Mesendoderm (in vitro differentiated cells): ENCODE results near the gene RSPO3.
A peak's percentile ranks its signal among the peaks of the same experiment; 100 is the strongest.

ENCODE experiments used
- DNase-seq: peaks from one replicate; pipeline ENCODE4 v3.0.0; 2013
- H2AK5ac ChIP-seq: 2 replicates; pipeline ENCODE4 v1.6.1; 2013; ENCODE audit warnings: low read length, inconsistent platforms
- H2BK120ac ChIP-seq: 2 replicates; pipeline ENCODE4 v1.6.1; 2013; ENCODE audit warnings: low read depth, mild to moderate bottlenecking, low read length, moderate library complexity, mixed read lengths
- H2BK15ac ChIP-seq: replicated peaks from 2 replicates; pipeline ENCODE4 v1.6.1; 2013; ENCODE audit warnings: low read depth, mild to moderate bottlenecking, moderate library complexity
- H2BK5ac ChIP-seq: 2 replicates; pipeline ENCODE4 v1.6.1; 2013; ENCODE audit warnings: low read length, inconsistent platforms
- H3K18ac ChIP-seq: 2 replicates; pipeline ENCODE4 v1.6.1; 2013; ENCODE audit warnings: mild to moderate bottlenecking, low read length, mixed read lengths
- H3K23ac ChIP-seq: one replicate; pipeline ENCODE4 v1.6.1; 2013; ENCODE audit warnings: low read length
- H3K27ac ChIP-seq: 2 replicates; pipeline ENCODE4 v1.5.1; 2013; ENCODE audit warnings: low read depth, mild to moderate bottlenecking, inconsistent platforms, low read length, moderate library complexity
- H3K27me3 ChIP-seq: 2 replicates; pipeline ENCODE4 v1.6.1; 2013; ENCODE audit warnings: low read length, control low read depth, mild to moderate bottlenecking, inconsistent platforms; ENCODE audit not compliant: insufficient read depth, poor library complexity
- H3K36me3 ChIP-seq: 2 replicates; pipeline ENCODE4 v1.6.1; 2013; ENCODE audit warnings: low read length, inconsistent platforms; ENCODE audit not compliant: control insufficient read depth, insufficient read depth
- H3K4ac ChIP-seq: one replicate; pipeline ENCODE4 v1.6.1; 2013; ENCODE audit warnings: low read depth, mild to moderate bottlenecking, low read length, moderate library complexity
- H3K4me1 ChIP-seq: 2 replicates; pipeline ENCODE4 v1.6.1; 2013; ENCODE audit warnings: low read depth, low read length, inconsistent platforms; ENCODE audit not compliant: control insufficient read depth
- H3K4me2 ChIP-seq: 2 replicates; pipeline ENCODE4 v1.6.1; 2013; ENCODE audit warnings: low read length
- H3K4me3 ChIP-seq: 2 replicates; pipeline ENCODE4 v1.5.1; 2013; ENCODE audit warnings: mild to moderate bottlenecking, low read length
- H3K56ac ChIP-seq: one replicate; pipeline ENCODE4 v1.6.1; 2013; ENCODE audit warnings: low read length
- H3K79me1 ChIP-seq: 2 replicates; pipeline ENCODE4 v1.6.1; 2013; ENCODE audit warnings: low read length, inconsistent platforms
- H3K79me2 ChIP-seq: 2 replicates; pipeline ENCODE4 v1.6.1; 2013; ENCODE audit warnings: mild to moderate bottlenecking, low read length; ENCODE audit not compliant: control insufficient read depth, insufficient read depth
- H3K9ac ChIP-seq: 2 replicates; pipeline ENCODE4 v1.6.1; 2013; ENCODE audit warnings: low read length, inconsistent platforms
- H4K5ac ChIP-seq: one replicate; pipeline ENCODE4 v1.6.1; 2013; ENCODE audit warnings: low read length
- H4K8ac ChIP-seq: one replicate; pipeline ENCODE4 v1.6.1; 2013; ENCODE audit warnings: low read depth, mild to moderate bottlenecking, control low read depth, low read length, moderate library complexity
- WGBS: extraction: QIAGEN DNeasy Blood & Tissue Kit; methylation state at CpG from one replicate; pipeline ENCODE4 v1.1.7; 2013; ENCODE audit warnings: low lambda C conversion rate, missing lambda C conversion rate; ENCODE audit not compliant: insufficient coverage; ENCODE audit errors: extremely low coverage; 5-methylcytosine and 5-hydroxymethylcytosine counted together

Gene RSPO3

DNA sequence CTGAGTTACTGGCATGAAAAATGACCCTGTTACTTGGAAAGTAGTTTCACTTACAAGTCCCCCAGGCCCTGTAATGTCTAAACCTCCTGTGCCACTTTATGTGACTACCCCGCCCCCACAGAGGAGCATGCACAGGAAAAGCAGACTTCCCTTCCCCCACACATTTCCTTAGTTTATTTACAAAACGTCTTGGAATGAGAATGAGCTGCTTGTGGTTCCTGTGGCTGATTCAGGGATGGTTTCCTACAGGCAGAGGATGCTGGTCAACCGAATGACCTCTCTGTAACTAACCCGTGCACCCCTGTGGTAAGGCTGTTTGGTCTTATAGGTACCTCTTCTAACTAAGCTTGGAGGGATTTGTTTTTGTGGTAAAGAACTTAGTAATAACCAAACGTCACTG, 28.5 kb downstream of the RSPO3 start:
- no peak overlapping the region for H3K4me3 ChIP-seq
- no peak overlapping the region for H3K9ac ChIP-seq
- H3K27ac ChIP-seq, result no peak overlapping the region
- no peaks in the 10 kb centered on the region for H3K79me2 ChIP-seq
- H3K56ac ChIP-seq, result no peak overlapping the region
- H4K5ac ChIP-seq, result no peak overlapping the region
- no peak overlapping the region for H2BK15ac ChIP-seq
- no peaks in the 10 kb centered on the region for H3K4me1 ChIP-seq
- H2BK120ac ChIP-seq, result no peak overlapping the region
- peak; percentile 72 for DNase-seq
- no peak overlapping the region for H3K4ac ChIP-seq
- H3K27me3 ChIP-seq, result no peaks in the 10 kb centered on the region
- WGBS, result no CpG with 5 or more reads among the region's 5 CpGs
- H4K8ac ChIP-seq, result no peak overlapping the region
- no peaks in the 10 kb centered on the region for H3K79me1 ChIP-seq
- no peak overlapping the region for H2BK5ac ChIP-seq
- no peaks in the 10 kb centered on the region for H3K36me3 ChIP-seq
- no peak overlapping the region for H2AK5ac ChIP-seq
- no peak overlapping the region for H3K4me2 ChIP-seq
- no peak overlapping the region for H3K18ac ChIP-seq
- no peak overlapping the region for H3K23ac ChIP-seq

DNA sequence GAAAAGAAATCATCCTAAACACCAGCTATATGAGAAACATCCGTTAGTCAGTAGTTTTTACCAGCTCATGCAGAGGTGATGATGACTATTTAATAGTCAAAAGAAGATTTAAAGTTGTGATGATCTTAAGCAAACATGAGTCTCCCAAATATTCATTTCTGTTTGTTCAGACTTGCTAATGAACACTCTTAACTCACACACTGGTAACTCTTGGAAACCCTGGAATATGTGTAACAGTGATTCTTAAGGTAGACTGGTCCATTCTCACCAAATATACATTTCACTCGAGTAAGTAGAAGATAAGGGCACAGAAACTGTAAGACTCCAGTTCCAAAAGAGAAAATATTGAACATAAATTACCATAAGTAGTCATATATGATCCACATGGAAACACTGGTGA, 29.1 kb downstream of the RSPO3 start:
- WGBS, result no CpG with 5 or more reads among the region's 2 CpGs
- Histone ChIP-seq H3K79me1 (no peaks in the 10 kb centered on the region), H2BK120ac (no peak overlapping the region), H2BK5ac (no peak overlapping the region), H3K27me3 (no peaks in the 10 kb centered on the region), H3K23ac (no peak overlapping the region), H3K18ac (no peak overlapping the region), H4K5ac (no peak overlapping the region), H4K8ac (no peak overlapping the region), H3K4me1 (no peaks in the 10 kb centered on the region), H2AK5ac (no peak overlapping the region), H3K4ac (no peak overlapping the region), H2BK15ac (no peak overlapping the region), H3K36me3 (no peaks in the 10 kb centered on the region), H3K56ac (no peak overlapping the region), H3K79me2 (no peaks in the 10 kb centered on the region), H3K4me2 (no peak overlapping the region), H3K27ac (no peak overlapping the region), H3K4me3 (no peak overlapping the region), H3K9ac (no peak overlapping the region)
- DNase-seq, result peak; percentile 6

DNA sequence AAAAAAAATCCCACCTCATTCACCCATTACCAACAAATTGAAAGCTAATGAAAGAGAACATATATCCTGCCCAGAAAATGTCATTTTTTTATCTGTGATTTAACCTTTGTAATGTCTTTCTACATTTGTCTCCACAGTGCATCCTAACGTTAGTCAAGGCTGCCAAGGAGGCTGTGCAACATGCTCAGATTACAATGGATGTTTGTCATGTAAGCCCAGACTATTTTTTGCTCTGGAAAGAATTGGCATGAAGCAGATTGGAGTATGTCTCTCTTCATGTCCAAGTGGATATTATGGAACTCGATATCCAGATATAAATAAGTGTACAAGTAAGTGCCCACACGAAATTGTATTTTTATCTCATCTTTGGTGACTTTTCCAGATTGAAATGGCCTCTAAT, 30.0 kb downstream of the RSPO3 start:
- no peak overlapping the region for H3K56ac ChIP-seq
- H3K79me2 ChIP-seq, result no peaks in the 10 kb centered on the region
- H3K4me2 ChIP-seq, result no peak overlapping the region
- H3K27me3 ChIP-seq, result no peaks in the 10 kb centered on the region
- H3K4me3 ChIP-seq, result no peak overlapping the region
- H2AK5ac ChIP-seq, result no peak overlapping the region
- H3K23ac ChIP-seq, result no peak overlapping the region
- no CpG with 5 or more reads among the region's 3 CpGs for WGBS
- no peak overlapping the region for H4K5ac ChIP-seq
- H3K4ac ChIP-seq, result no peak overlapping the region
- no peak overlapping the region for H4K8ac ChIP-seq
- no peak overlapping the region for H2BK120ac ChIP-seq
- H3K9ac ChIP-seq, result no peak overlapping the region
- no peak overlapping the region for H3K27ac ChIP-seq
- no peaks in the 10 kb centered on the region for H3K4me1 ChIP-seq
- H2BK15ac ChIP-seq, result no peak overlapping the region
- H3K36me3 ChIP-seq, result no peaks in the 10 kb centered on the region
- no peak overlapping the region for H2BK5ac ChIP-seq
- H3K79me1 ChIP-seq, result no peaks in the 10 kb centered on the region
- no peak overlapping the region for H3K18ac ChIP-seq
- DNase-seq, result no peak

DNA sequence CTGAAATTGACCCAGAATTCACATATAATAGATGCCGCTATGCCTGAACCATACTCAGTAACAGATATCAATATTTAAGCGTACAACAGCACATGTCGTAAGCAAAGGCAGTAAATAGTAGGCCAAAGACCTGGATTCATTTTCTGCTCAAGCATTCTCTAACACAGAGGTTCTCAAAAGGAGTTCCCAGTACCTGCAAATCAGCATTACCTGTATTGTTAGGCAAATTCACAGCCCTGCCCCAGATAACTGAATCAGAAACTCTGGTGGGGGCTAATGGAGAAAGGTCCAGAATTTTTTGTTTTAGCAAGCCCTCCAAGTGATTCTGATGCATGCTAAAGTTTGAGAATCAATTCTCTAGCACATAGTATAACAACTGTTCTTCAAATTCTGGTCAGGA, 36.0 kb downstream of the RSPO3 start:
- no peak for DNase-seq
- Histone ChIP-seq H3K79me1 (no peaks in the 10 kb centered on the region), H3K23ac (no peak overlapping the region), H3K79me2 (no peaks in the 10 kb centered on the region), H3K27ac (no peak overlapping the region), H2BK120ac (no peak overlapping the region), H3K4ac (no peak overlapping the region), H3K36me3 (no peaks in the 10 kb centered on the region), H4K5ac (no peak overlapping the region), H3K4me3 (no peak overlapping the region), H3K4me2 (no peak overlapping the region), H3K9ac (no peak overlapping the region), H3K27me3 (no peaks in the 10 kb centered on the region), H3K18ac (no peak overlapping the region), H2BK15ac (no peak overlapping the region), H2AK5ac (no peak overlapping the region), H2BK5ac (no peak overlapping the region), H3K56ac (no peak overlapping the region), H3K4me1 (no peaks in the 10 kb centered on the region), H4K8ac (no peak overlapping the region)
- WGBS, result no CpG with 5 or more reads among the region's 3 CpGs

DNA sequence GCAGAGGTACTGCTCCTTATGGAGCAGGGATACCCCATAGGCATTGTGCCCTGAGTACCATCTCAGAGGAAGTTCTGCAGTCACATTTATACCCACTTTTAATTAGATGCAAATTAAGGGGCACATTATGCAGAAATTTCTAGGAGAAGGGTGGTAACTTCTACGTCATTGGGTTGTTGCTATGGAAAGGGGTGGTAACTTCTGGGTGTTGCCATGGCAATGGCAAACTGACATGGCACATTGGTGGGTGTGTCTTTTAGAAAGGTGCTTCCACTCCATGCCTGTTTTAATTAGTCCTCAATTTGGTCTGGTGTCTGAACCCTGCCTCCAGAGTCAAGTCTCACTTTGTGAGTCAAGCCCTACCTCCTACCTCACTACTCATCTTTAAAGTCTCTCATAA, 42.0 kb downstream of the RSPO3 start:
- WGBS, result no CpG with 5 or more reads among the region's 1 CpG
- no peaks in the 10 kb centered on the region for H3K4me1 ChIP-seq
- H3K79me1 ChIP-seq, result no peaks in the 10 kb centered on the region
- no peak overlapping the region for H4K5ac ChIP-seq
- H3K56ac ChIP-seq, result no peak overlapping the region
- no peak overlapping the region for H4K8ac ChIP-seq
- no peak overlapping the region for H2AK5ac ChIP-seq
- H2BK120ac ChIP-seq, result no peak overlapping the region
- no peak overlapping the region for H3K4me3 ChIP-seq
- H2BK15ac ChIP-seq, result no peak overlapping the region
- H2BK5ac ChIP-seq, result no peak overlapping the region
- H3K18ac ChIP-seq, result no peak overlapping the region
- no peak overlapping the region for H3K4ac ChIP-seq
- no peak overlapping the region for H3K23ac ChIP-seq
- H3K27me3 ChIP-seq, result no peaks in the 10 kb centered on the region
- no peak overlapping the region for H3K27ac ChIP-seq
- peak; percentile 11 for DNase-seq
- H3K9ac ChIP-seq, result no peak overlapping the region
- H3K36me3 ChIP-seq, result no peaks in the 10 kb centered on the region
- no peaks in the 10 kb centered on the region for H3K79me2 ChIP-seq
- no peak overlapping the region for H3K4me2 ChIP-seq

- no peak overlapping the region for H3K9ac ChIP-seq
- no peak overlapping the region for H3K27ac ChIP-seq
- no CpG with 5 or more reads among the region's 3 CpGs for WGBS
- H3K4me1 ChIP-seq, result no peaks in the 10 kb centered on the region
- H3K79me2 ChIP-seq, result no peaks in the 10 kb centered on the region
- no peak overlapping the region for H2BK5ac ChIP-seq
- no peak overlapping the region for H4K8ac ChIP-seq
- H2BK120ac ChIP-seq, result no peak overlapping the region
- H3K23ac ChIP-seq, result no peak overlapping the region
- no peak overlapping the region for H3K56ac ChIP-seq
- no peak overlapping the region for H4K5ac ChIP-seq
- no peaks in the 10 kb centered on the region for H3K36me3 ChIP-seq
- no peaks in the 10 kb centered on the region for H3K27me3 ChIP-seq
- no peak overlapping the region for H2BK15ac ChIP-seq
- no peak overlapping the region for H3K4me3 ChIP-seq
- DNase-seq, result no peak
- H3K18ac ChIP-seq, result no peak overlapping the region
- H3K4ac ChIP-seq, result no peak overlapping the region
- no peak overlapping the region for H2AK5ac ChIP-seq
- H3K79me1 ChIP-seq, result no peaks in the 10 kb centered on the region
- no peak overlapping the region for H3K4me2 ChIP-seq
These were observed 44.4 kb downstream of the RSPO3 start for GRCh38 chr6:127162836-127163235.
